MG63 (cell line): Measurements from ENCODE around the gene SESTD1. TPM values are rescaled to one million over a fixed set of nuclear protein-coding genes. Genes with fewer than 3 reads are reported as not detected.
"Not testable (repeated sequence)": the region's sequence is repeated elsewhere in the genome, so short reads cannot be mapped to it uniquely, and the experiment has no call there.

Experiments
- DNase-seq: peaks from one replicate; pipeline ENCODE4 v3.0.0-alpha.2; 2020
- H3K27me3 ChIP-seq: fragments of 250-450 bp; sonication (Bioruptor Pico); 2 replicates; pipeline ENCODE4 v1.5.1; 2020; ENCODE audit warnings: mild to moderate bottlenecking, moderate library complexity
- H3K36me3 ChIP-seq: fragments of 250-450 bp; sonication (Bioruptor Pico); 2 replicates; pipeline ENCODE4 v1.5.1; 2020; ENCODE audit warnings: mild to moderate bottlenecking, moderate library complexity
- H3K4me3 ChIP-seq: fragments of 250-450 bp; sonication (Bioruptor Pico); 2 replicates; pipeline ENCODE4 v1.5.1; 2020; ENCODE audit warnings: mild to moderate bottlenecking, moderate library complexity
- H3K9me3 ChIP-seq: fragments of 250-450 bp; sonication (Bioruptor Pico); 2 replicates; pipeline ENCODE4 v1.5.1; 2020; ENCODE audit warnings: mild to moderate bottlenecking, moderate library complexity
- total RNA-seq: library from RNA; depleted of rRNA; stranded (reverse); fragments of >200 nt; shearing (Covaris generic); gene quantifications from 2 replicates; pipeline ENCODE4 v1.2.3, GENCODE V29; 2014; ENCODE audit warnings: low replicate concordance; rRNA removed

SESTD1 gene
- total RNA-seq, 1 experiment from 2014 or later: 5.5 TPM

DNA sequence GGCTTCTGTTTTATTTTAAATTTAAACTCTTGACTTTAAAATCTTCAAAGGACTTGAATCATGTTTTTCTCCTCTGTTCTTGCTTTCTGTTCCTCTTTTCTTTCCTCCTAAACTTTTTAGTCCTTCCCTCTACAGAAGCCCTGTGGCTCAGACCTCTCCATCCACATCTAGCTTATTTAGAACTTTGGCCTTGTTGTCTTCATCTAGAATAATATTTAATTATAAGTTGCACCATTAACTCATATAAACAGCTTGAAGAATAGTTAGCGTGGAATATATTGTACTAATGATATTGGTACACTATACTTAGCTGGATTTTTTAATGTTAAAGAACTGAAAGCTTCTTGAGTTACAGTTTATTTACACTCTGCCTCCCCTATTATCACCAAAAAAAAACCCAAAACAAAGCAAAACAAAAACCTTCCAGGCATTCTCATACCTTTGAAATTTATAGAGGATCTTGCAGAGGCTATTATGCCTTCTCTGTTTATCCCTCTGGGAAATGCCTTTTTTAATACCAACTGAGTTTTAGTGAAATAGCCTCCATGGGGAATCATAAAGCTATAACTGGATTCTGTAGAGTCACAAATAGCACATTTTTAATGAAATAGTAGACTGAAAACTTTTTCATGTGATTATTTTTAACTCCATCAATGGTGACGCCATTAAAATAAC is 205.5 kb downstream of the SESTD1 start:
- no peaks in the 10 kb centered on the region for H3K27me3 ChIP-seq
- no peak overlapping the region for H3K4me3 ChIP-seq
- H3K36me3 ChIP-seq: no peaks in the 10 kb centered on the region
- no peak for DNase-seq
- no peaks in the 10 kb centered on the region for H3K9me3 ChIP-seq

DNA sequence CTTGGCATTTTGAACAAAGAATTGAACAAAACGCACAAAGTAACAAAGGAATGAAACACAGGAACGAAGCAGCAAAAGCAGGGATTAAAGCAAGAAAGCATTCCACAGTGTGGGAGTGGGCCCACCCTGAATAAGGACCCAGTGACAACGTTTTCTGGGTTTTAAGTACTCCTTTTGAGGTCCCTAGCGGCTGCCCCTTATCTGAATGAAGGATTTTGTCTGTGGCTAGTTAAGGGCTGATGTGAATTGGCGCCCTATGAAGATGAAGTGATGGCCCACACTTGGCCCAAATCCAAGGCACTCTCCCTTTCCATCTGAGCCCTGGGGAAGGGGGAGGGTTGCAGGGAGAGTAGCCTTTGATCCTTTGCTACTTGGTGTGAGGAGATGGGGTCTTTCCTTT is 206.9 kb downstream of the SESTD1 start:
- no peaks in the 10 kb centered on the region for H3K27me3 ChIP-seq
- H3K9me3 ChIP-seq: no peaks in the 10 kb centered on the region
- no peak overlapping the region for H3K4me3 ChIP-seq
- no peak for DNase-seq
- no peaks in the 10 kb centered on the region for H3K36me3 ChIP-seq

DNA sequence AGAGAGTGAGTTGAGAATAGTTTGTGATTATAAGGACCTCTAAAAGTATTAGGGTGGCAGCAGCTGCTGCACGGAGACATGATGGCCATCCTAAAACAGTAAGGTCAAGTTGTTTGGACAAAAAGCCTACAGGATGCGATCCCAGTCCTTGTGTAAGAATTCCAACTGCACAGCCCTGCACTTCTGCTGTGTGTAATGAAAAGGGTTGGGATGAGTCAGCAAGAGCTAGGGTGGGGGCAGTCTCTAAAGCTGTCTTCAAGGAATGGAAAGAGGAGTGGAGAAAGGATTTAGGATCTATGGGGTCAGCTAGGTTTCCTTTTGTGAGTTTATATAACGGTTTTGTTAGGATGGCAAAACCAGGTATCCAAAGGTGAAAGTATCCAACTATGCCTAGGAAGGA is 211.1 kb downstream of the SESTD1 start:
- H3K9me3 ChIP-seq, DNase-seq: not testable (repeated sequence)

More for the DNA sequence above, 211.1 kb downstream of the SESTD1 start:
- H3K36me3 ChIP-seq, H3K4me3 ChIP-seq, H3K27me3 ChIP-seq: not testable (repeated sequence)

Other genes with a start within 250 kb of the SESTD1 start
- gene CCDC141, start 214.7 kb downstream of the SESTD1 start, total RNA-seq: not detected in 2 replicates